ENCODE data around the gene MIGA2.

MIGA2 gene

GRCh38 chr9:129069862-129070641, 33.6 kb downstream of the MIGA2 start:
- peaks cover 41% of the 10 kb centered on the region; the same call in 1 of the 2 replicates for H3K36me3 ChIP-seq (ENCODE audit: insufficient read depth, low read length)
- H4K20me1 ChIP-seq (ENCODE audit: insufficient read depth, low read length), result no peaks in the 10 kb centered on the region
- H3K9me3 ChIP-seq (ENCODE audit: low read length), result no peaks in the 10 kb centered on the region
- H2AFZ ChIP-seq (ENCODE audit: low read length), result no peak overlapping the region
- H3K4me2 ChIP-seq (ENCODE audit: low read length), result no peak overlapping the region
- no peak overlapping the region; the same call in 1 of the 2 replicates for H3K9ac ChIP-seq (ENCODE audit: low read length)
- no peaks in the 10 kb centered on the region for H3K79me2 ChIP-seq (ENCODE audit: insufficient read depth, low read length)
- no peaks in the 10 kb centered on the region for H3F3A ChIP-seq (ENCODE audit: insufficient read depth, low read length)
- no peaks in the 10 kb centered on the region for H3K9me2 ChIP-seq (ENCODE audit: low read depth, low read length)
- peaks cover 16% of the 10 kb centered on the region for H3K4me1 ChIP-seq (ENCODE audit: insufficient read depth, low read length, severe bottlenecking)
- no peak overlapping the region for H3K4me3 ChIP-seq (ENCODE audit: low read depth, low read length, poor library complexity, severe bottlenecking)
- peak overlapping the region; percentile 69 for H3K27ac ChIP-seq (ENCODE audit: low read depth, low read length, poor library complexity, severe bottlenecking)
- no peak for TF ChIP-seq EZH2 (IDR thresholded peaks at IDR 0.05; ENCODE audit: borderline replicate concordance, low read length)
- TF ChIP-seq, protein P1, sequence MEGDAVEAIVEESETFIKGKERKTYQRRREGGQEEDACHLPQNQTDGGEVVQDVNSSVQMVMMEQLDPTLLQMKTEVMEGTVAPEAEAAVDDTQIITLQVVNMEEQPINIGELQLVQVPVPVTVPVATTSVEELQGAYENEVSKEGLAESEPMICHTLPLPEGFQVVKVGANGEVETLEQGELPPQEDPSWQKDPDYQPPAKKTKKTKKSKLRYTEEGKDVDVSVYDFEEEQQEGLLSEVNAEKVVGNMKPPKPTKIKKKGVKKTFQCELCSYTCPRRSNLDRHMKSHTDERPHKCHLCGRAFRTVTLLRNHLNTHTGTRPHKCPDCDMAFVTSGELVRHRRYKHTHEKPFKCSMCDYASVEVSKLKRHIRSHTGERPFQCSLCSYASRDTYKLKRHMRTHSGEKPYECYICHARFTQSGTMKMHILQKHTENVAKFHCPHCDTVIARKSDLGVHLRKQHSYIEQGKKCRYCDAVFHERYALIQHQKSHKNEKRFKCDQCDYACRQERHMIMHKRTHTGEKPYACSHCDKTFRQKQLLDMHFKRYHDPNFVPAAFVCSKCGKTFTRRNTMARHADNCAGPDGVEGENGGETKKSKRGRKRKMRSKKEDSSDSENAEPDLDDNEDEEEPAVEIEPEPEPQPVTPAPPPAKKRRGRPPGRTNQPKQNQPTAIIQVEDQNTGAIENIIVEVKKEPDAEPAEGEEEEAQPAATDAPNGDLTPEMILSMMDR (IDR thresholded peaks at IDR 0.05; ENCODE audit: low read length), result no peak
- H3K27me3 ChIP-seq (ENCODE audit: insufficient read depth, low read length), result no peaks in the 10 kb centered on the region

DNA sequence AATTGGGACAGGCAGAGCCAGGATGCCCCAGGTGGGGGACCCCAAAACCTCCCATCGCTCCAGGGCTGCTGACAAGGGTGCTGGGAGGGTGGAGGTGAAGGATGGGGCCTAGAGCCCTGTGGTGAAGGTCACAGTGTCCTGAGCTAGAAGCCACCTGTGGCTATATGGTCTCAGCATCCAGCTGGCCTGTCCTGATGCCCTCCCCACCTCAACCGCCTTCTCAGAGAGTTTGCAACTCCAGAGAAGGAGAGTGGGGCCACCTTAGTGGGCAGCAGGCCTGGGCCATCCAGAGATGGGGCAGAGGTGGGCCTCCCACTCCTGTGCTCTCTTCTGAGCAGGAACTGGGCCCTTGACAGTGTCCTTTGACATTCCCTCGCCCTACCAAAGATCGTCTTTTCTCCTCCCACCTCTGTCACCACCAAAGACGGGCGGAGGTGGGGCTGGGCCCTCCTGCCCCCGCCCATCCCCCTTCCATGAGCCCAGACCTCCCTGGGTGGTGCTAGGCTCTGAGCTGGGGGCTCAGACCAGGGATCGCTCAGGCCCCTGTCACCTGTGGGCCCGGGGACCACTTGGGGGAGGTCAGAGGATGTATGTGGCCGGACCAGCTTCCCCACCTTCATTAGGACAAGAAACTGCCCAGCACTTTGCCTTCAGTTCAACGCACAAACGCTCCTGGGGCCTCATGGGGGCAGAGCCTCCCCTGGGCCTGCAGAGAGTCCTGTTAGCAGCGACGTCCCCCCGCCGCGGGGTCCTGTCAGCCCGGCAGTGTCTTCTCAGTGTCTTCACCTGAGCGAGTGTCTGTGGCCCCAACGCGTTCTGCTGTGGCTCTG, 34.5 kb downstream of the MIGA2 start:
- no peak overlapping the region for H2AFZ ChIP-seq (ENCODE audit: low read length)
- TF ChIP-seq, protein P1 (IDR thresholded peaks at IDR 0.05; ENCODE audit: low read length), result no peak
- no peak for TF ChIP-seq EZH2 (IDR thresholded peaks at IDR 0.05; ENCODE audit: borderline replicate concordance, low read length)
- no peak overlapping the region for H3K27ac ChIP-seq (ENCODE audit: low read depth, low read length, poor library complexity, severe bottlenecking)
- H3K36me3 ChIP-seq (ENCODE audit: insufficient read depth, low read length), result peaks cover 33% of the 10 kb centered on the region; the same call in 1 of the 2 replicates
- H3K4me2 ChIP-seq (ENCODE audit: low read length), result no peak overlapping the region
- H3K9me3 ChIP-seq (ENCODE audit: low read length), result no peaks in the 10 kb centered on the region
- no peaks in the 10 kb centered on the region for H3F3A ChIP-seq (ENCODE audit: insufficient read depth, low read length)
- H3K9me2 ChIP-seq (ENCODE audit: low read depth, low read length), result no peaks in the 10 kb centered on the region
- H3K27me3 ChIP-seq (ENCODE audit: insufficient read depth, low read length), result no peaks in the 10 kb centered on the region
- peaks cover 16% of the 10 kb centered on the region for H3K4me1 ChIP-seq (ENCODE audit: insufficient read depth, low read length, severe bottlenecking)
- H3K79me2 ChIP-seq (ENCODE audit: insufficient read depth, low read length), result no peaks in the 10 kb centered on the region
- no peak overlapping the region for H3K9ac ChIP-seq (ENCODE audit: low read length)
- no peaks in the 10 kb centered on the region for H4K20me1 ChIP-seq (ENCODE audit: insufficient read depth, low read length)
- no peak overlapping the region for H3K4me3 ChIP-seq (ENCODE audit: low read depth, low read length, poor library complexity, severe bottlenecking)

GRCh38 chr9:129071526-129072126, 35.2 kb downstream of the MIGA2 start:
- Histone ChIP-seq H3K9me2 (ENCODE audit: low read depth, low read length) (no peaks in the 10 kb centered on the region), H3K79me2 (ENCODE audit: insufficient read depth, low read length) (no peaks in the 10 kb centered on the region), H3K36me3 (ENCODE audit: insufficient read depth, low read length) (peaks cover 31% of the 10 kb centered on the region; the same call in 1 of the 2 replicates), H3K4me2 (ENCODE audit: low read length) (no peak overlapping the region), H3K9me3 (ENCODE audit: low read length) (no peaks in the 10 kb centered on the region), H3K4me3 (ENCODE audit: low read depth, low read length, poor library complexity, severe bottlenecking) (no peak overlapping the region), H2AFZ (ENCODE audit: low read length) (no peak overlapping the region), H3K9ac (ENCODE audit: low read length) (no peak overlapping the region), H3K27ac (ENCODE audit: low read depth, low read length, poor library complexity, severe bottlenecking) (no peak overlapping the region), H4K20me1 (ENCODE audit: insufficient read depth, low read length) (no peaks in the 10 kb centered on the region), H3K4me1 (ENCODE audit: insufficient read depth, low read length, severe bottlenecking) (peaks cover 16% of the 10 kb centered on the region), H3F3A (ENCODE audit: insufficient read depth, low read length) (no peaks in the 10 kb centered on the region), H3K27me3 (ENCODE audit: insufficient read depth, low read length) (no peaks in the 10 kb centered on the region)
- TF ChIP-seq EZH2 (IDR thresholded peaks at IDR 0.05; ENCODE audit: borderline replicate concordance, low read length), result no peak
- TF ChIP-seq, protein P1 (IDR thresholded peaks at IDR 0.05; ENCODE audit: low read length), result no peak
